C4-2B (cell line): ENCODE data around the gene CBY1.

Experiments used
- ZFX ChIP-seq: fragments of 450-650 bp; IDR thresholded peaks from 2 replicates; pipeline ENCODE4 v1.6.1; 2017
- TF ChIP-seq, protein P1 (sequence below): fragments of 450-650 bp; conservative IDR thresholded peaks from 2 replicates; pipeline ENCODE4 v1.5.1; 2017; ENCODE audit warnings: mild to moderate bottlenecking

DNA sequence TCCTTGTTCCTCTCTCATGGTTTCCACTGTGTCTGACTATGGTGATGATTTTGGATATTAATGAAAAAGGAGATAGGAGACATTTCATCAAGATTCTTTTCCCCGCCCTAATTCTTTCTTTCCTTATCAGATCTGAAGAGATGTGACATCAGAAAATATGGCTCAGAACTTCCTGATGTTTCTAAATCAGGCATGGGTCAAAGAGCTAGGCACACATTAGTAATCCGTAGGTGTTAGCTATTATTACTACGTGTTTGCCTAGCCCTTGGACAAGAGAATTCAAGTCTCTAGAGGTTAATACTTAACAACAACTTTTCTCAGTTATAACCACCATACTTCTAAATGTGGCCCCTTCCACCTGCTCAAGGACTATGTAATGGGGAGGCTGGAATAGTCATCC, 38.5 kb downstream of the CBY1 start:
- TF ChIP-seq, protein P1, sequence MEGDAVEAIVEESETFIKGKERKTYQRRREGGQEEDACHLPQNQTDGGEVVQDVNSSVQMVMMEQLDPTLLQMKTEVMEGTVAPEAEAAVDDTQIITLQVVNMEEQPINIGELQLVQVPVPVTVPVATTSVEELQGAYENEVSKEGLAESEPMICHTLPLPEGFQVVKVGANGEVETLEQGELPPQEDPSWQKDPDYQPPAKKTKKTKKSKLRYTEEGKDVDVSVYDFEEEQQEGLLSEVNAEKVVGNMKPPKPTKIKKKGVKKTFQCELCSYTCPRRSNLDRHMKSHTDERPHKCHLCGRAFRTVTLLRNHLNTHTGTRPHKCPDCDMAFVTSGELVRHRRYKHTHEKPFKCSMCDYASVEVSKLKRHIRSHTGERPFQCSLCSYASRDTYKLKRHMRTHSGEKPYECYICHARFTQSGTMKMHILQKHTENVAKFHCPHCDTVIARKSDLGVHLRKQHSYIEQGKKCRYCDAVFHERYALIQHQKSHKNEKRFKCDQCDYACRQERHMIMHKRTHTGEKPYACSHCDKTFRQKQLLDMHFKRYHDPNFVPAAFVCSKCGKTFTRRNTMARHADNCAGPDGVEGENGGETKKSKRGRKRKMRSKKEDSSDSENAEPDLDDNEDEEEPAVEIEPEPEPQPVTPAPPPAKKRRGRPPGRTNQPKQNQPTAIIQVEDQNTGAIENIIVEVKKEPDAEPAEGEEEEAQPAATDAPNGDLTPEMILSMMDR: no peak
- no peak for TF ChIP-seq ZFX
